Mesenchymal stem cell (in vitro differentiated cells and primary cell): ENCODE measurements around the gene SLC11A2.

Experiments
- DNase-seq: peaks from one replicate; pipeline ENCODE4 v3.0.0-alpha.2; 2013
- H2AFZ ChIP-seq: one replicate; pipeline ENCODE4 v1.6.1; 2013; ENCODE audit warnings: low read depth, mild to moderate bottlenecking, control low read depth, inconsistent platforms, low read length, moderate library complexity
- H2AK5ac ChIP-seq: 2 replicates; pipeline ENCODE4 v1.6.1; 2013; ENCODE audit warnings: low read length, moderate library complexity, mild to moderate bottlenecking, inconsistent platforms; ENCODE audit not compliant: severe bottlenecking
- H2BK120ac ChIP-seq: one replicate; pipeline ENCODE4 v1.6.1; 2013; ENCODE audit warnings: low read depth, mild to moderate bottlenecking, inconsistent platforms, low read length, moderate library complexity
- H2BK12ac ChIP-seq, 2 experiments: one replicate each; pipeline ENCODE4 v1.6.1; 2013; ENCODE audit warnings: inconsistent platforms in 2 of 2, low read length in 2 of 2, mild to moderate bottlenecking in 2 of 2, moderate library complexity in 2 of 2, control low read depth in 1 of 2
- H2BK15ac ChIP-seq: one replicate; pipeline ENCODE4 v1.6.1; 2013; ENCODE audit warnings: mild to moderate bottlenecking, low read depth, inconsistent platforms; ENCODE audit not compliant: poor library complexity, severe bottlenecking
- H2BK5ac ChIP-seq: 2 replicates; pipeline ENCODE4 v1.6.1; 2013; ENCODE audit warnings: low read depth, mild to moderate bottlenecking, low read length, control low read depth, inconsistent platforms; ENCODE audit not compliant: poor library complexity, severe bottlenecking
- H3K14ac ChIP-seq, 2 experiments: one replicate each; pipeline ENCODE4 v1.6.1; 2013; ENCODE audit warnings: inconsistent platforms in 2 of 2, low read length in 2 of 2, control low read depth in 1 of 2, mild to moderate bottlenecking in 1 of 2, moderate library complexity in 1 of 2
- H3K18ac ChIP-seq, 2 experiments: one replicate each; pipeline ENCODE4 v1.6.1; 2013; ENCODE audit warnings: inconsistent platforms in 2 of 2, low read length in 2 of 2, control low read depth in 1 of 2, low read depth in 1 of 2, mild to moderate bottlenecking in 1 of 2
- H3K23ac ChIP-seq, 2 experiments: one replicate each; pipeline ENCODE4 v1.6.1; 2013; ENCODE audit warnings: inconsistent platforms in 2 of 2, low read length in 2 of 2, mild to moderate bottlenecking in 2 of 2, moderate library complexity in 2 of 2, control low read depth in 1 of 2
- H3K27ac ChIP-seq: 2 replicates; pipeline ENCODE4 v1.5.1; 2013; ENCODE audit warnings: mild to moderate bottlenecking, moderate library complexity, low read length, control low read depth, inconsistent platforms; ENCODE audit not compliant: poor library complexity, severe bottlenecking
- H3K27me3 ChIP-seq, 2 experiments: 2 replicates each; pipeline versions ENCODE4 v1.6.1 to v1.7.0; 2013; ENCODE audit warnings: low read length in 2 of 2, mild to moderate bottlenecking in 2 of 2, moderate library complexity in 2 of 2, control low read depth in 1 of 2, inconsistent platforms in 1 of 2; ENCODE audit not compliant: control insufficient read depth in 1 of 2, insufficient read depth in 1 of 2
- H3K36me3 ChIP-seq, 2 experiments: 2 replicates each; pipeline versions ENCODE4 v1.6.1 to v1.7.0; 2013; ENCODE audit warnings: low read length in 2 of 2, control low read depth in 1 of 2, inconsistent platforms in 1 of 2, low read depth in 1 of 2, mild to moderate bottlenecking in 1 of 2; ENCODE audit not compliant: insufficient read depth in 2 of 2, control insufficient read depth in 1 of 2
- H3K4ac ChIP-seq, 2 experiments: one replicate each; pipeline ENCODE4 v1.6.1; 2013; ENCODE audit warnings: inconsistent platforms in 2 of 2, low read length in 2 of 2, mild to moderate bottlenecking in 2 of 2, moderate library complexity in 2 of 2, control low read depth in 1 of 2, low read depth in 1 of 2
- H3K4me1 ChIP-seq: 2 replicates; pipeline ENCODE4 v1.6.1; 2013; ENCODE audit warnings: low read depth, low read length, control low read depth; ENCODE audit not compliant: control insufficient read depth, insufficient read depth
- H3K4me2 ChIP-seq: 2 replicates; pipeline ENCODE4 v1.6.1; 2013; ENCODE audit warnings: low read length, mild to moderate bottlenecking, inconsistent platforms; ENCODE audit not compliant: poor library complexity, severe bottlenecking
- H3K4me3 ChIP-seq, 2 experiments: 2 replicates each; pipeline versions ENCODE4 v1.5.1 to v1.7.0; 2013; ENCODE audit warnings: low read length in 2 of 2, mild to moderate bottlenecking in 2 of 2, control low read depth in 1 of 2, low read depth in 1 of 2; ENCODE audit not compliant: insufficient read depth in 1 of 2
- H3K79me1 ChIP-seq: replicated peaks from 2 replicates; pipeline ENCODE4 v1.6.1; 2013; ENCODE audit warnings: mild to moderate bottlenecking, control low read depth, low read length, inconsistent platforms; ENCODE audit not compliant: poor library complexity, severe bottlenecking
- H3K9ac ChIP-seq: 2 replicates; pipeline ENCODE4 v1.7.0; 2013; ENCODE audit warnings: mild to moderate bottlenecking, low read length, moderate library complexity
- H3K9me3 ChIP-seq: 2 replicates; pipeline ENCODE4 v1.7.0; 2013; ENCODE audit warnings: mild to moderate bottlenecking, low read length; ENCODE audit not compliant: control insufficient read depth
- H4K8ac ChIP-seq: one replicate; pipeline ENCODE4 v1.6.1; 2013; ENCODE audit warnings: inconsistent platforms, mild to moderate bottlenecking, low read length, moderate library complexity
- H4K91ac ChIP-seq: one replicate; pipeline ENCODE4 v1.6.1; 2013; ENCODE audit warnings: mild to moderate bottlenecking, low read length, inconsistent platforms
- WGBS: methylation state at CpG from one replicate; pipeline ENCODE4 v1.1.7; 2013; ENCODE audit warnings: mixed read lengths; 5-methylcytosine and 5-hydroxymethylcytosine counted together

Gene SLC11A2

DNA sequence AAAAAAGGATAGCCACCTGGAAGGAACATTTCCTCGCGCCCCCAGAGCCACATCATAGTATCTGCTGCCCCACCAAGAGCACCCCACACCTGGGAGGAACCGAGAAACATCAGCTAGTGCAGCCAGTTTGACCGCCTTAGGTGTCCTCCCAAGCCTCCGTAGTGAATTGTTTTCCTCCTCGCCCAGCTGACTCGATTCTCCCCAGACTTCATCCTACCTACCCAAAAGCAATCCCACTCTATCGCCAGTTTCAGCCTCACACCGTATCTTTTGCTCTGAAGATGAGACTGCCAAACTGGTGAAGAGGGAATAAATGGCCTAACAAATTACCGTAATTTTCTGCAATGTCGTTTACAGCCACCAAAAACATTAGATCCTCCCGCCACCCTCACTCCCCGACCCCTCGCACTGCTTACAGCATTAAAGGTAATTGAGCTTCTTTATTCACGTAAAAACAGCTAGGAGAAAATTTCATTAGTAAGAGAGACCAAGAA, 1.2 kb upstream of the SLC11A2 start:
- H2BK15ac ChIP-seq: no peak overlapping the region
- no peak overlapping the region for H2BK12ac ChIP-seq
- 92% methylated on average over 14 of the region's 15 CpGs for WGBS

DNA sequence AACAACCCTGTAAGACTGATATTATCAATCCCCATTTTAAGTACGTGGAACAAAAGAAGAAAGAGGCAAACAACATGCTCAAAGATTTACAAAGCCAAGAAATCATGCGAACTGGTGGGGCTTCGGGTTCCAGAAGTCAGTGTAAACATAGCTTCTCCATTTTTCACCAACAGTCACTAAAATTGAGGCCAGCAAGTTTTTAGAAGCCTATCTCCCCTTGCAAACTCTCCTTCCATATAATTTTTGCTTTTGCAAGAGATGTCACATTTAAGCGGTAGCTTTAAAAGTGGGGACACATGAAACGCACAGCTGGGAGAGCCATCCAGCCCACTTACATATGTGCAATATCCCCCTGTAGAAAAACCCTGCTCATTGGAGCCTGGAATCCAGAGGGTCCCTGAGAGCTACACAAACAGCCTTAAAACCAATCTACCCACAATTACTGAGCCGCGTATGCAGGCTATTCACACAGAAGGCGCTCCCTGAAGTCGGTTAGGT, 797 bp downstream of the SLC11A2 start:
- H3K79me1 ChIP-seq: peaks cover 4% of the 10 kb centered on the region
- H3K4ac ChIP-seq: peak overlapping the region; percentile 24 to 70
- H3K9ac ChIP-seq: peak overlapping the region; percentile 96
- no peak for DNase-seq
- H3K4me3 ChIP-seq: peak overlapping the region; percentile 88 to 91
- H4K8ac ChIP-seq: peak overlapping the region; percentile 94
- WGBS: 17% methylated on average over 9 of the region's 9 CpGs
- no peak overlapping the region for H2BK12ac ChIP-seq
- H3K4me1 ChIP-seq: peaks cover 12% of the 10 kb centered on the region
- H3K27ac ChIP-seq: peak overlapping the region; percentile 74
- no peaks in the 10 kb centered on the region for H3K36me3 ChIP-seq
- H3K23ac ChIP-seq: no peak overlapping the region
- H3K9me3 ChIP-seq: no peaks in the 10 kb centered on the region
- H3K4me2 ChIP-seq: peak overlapping the region; percentile 90
- peak overlapping the region; percentile 92 to 97 for H3K18ac ChIP-seq
- peaks cover 4 to 7% of the 10 kb centered on the region in 2 experiments for H3K27me3 ChIP-seq
- H3K14ac ChIP-seq: no peak overlapping the region
- peak overlapping the region; percentile 88 for H4K91ac ChIP-seq
- no peak overlapping the region for H2AK5ac ChIP-seq
- H2AFZ ChIP-seq: peak overlapping the region; percentile 92
- peak overlapping the region; percentile 19 for H2BK5ac ChIP-seq
- peak overlapping the region; percentile 42 for H2BK120ac ChIP-seq
- H2BK15ac ChIP-seq: peak overlapping the region; percentile 93

More for the DNA sequence above, 1.2 kb upstream of the SLC11A2 start:
- Histone ChIP-seq H3K9me3 (no peaks in the 10 kb centered on the region), H2BK5ac (no peak overlapping the region), H3K4ac (no peak overlapping the region), H3K23ac (no peak overlapping the region), H3K18ac (no peak overlapping the region), H3K14ac (no peak overlapping the region), H3K9ac (no peak overlapping the region), H3K79me1 (peaks cover 1% of the 10 kb centered on the region), H3K4me3 (no peak overlapping the region), H2AFZ (no peak overlapping the region), H2BK120ac (no peak overlapping the region), H3K4me1 (peaks cover 11% of the 10 kb centered on the region), H3K4me2 (no peak overlapping the region), H4K91ac (peak overlapping the region; percentile 73), H2AK5ac (no peak overlapping the region), H4K8ac (peak overlapping the region; percentile 47), H3K27ac (no peak overlapping the region), H3K27me3 (peaks cover 4 to 7% of the 10 kb centered on the region in 2 experiments), H3K36me3 (no peaks in the 10 kb centered on the region)
- DNase-seq: no peak

DNA sequence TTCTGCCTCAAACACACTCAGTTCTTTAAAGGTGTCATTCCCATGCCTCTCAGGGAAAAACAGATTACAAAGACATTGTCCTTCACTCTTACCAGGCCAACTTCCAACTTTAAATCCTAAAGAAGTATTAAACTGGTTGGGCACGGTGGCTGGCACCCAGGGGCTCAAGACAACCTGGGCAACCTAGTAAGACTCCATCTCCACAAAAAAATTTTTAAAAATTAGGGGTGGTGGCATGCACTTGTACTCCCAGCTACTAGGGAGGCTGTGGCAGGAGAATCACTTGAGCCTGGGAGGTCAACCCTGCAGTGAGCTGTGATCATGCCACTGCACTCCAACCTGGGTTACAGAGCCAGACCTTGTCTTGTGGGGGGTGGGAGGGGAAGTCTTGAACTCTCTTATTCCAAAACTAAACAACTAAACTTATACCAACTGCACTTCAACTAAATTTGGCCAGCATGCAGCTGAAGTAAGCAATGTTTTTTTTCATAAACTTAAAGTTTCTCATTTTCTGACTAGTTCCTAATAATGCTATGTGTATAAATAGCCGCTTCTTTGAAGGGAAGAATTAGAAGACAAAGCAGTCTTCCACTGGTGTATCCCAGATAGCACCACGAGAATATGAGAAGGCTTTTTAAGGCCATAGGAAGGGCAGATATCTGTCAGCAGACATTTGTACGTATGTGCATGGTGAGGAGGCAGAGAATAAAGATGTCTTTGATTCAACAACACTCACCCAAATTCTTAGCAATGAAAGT, 2.4 kb downstream of the SLC11A2 start:
- peak overlapping the region; percentile 48 for H3K4me2 ChIP-seq
- peak overlapping the region in 1 of 2 experiments; percentile 64 for H3K4ac ChIP-seq
- H3K4me1 ChIP-seq: peaks cover 12% of the 10 kb centered on the region
- H3K18ac ChIP-seq: peak overlapping the region in 1 of 2 experiments; percentile 37
- H2BK12ac ChIP-seq: no peak overlapping the region
- no peak overlapping the region for H2BK120ac ChIP-seq
- H3K14ac ChIP-seq: no peak overlapping the region
- no peak for DNase-seq
- H2BK15ac ChIP-seq: no peak overlapping the region
- no peak overlapping the region for H2BK5ac ChIP-seq
- no peak overlapping the region for H4K91ac ChIP-seq
- peaks cover 4% of the 10 kb centered on the region for H3K79me1 ChIP-seq
- H3K36me3 ChIP-seq: no peaks in the 10 kb centered on the region
- no peak overlapping the region for H2AFZ ChIP-seq
- no peaks in the 10 kb centered on the region for H3K9me3 ChIP-seq
- H3K9ac ChIP-seq: peak overlapping the region; percentile 96
- H3K27me3 ChIP-seq: no peaks in the 10 kb centered on the region
- peak overlapping the region in 1 of 2 experiments; percentile 88 for H3K4me3 ChIP-seq
- peak overlapping the region; percentile 74 for H3K27ac ChIP-seq
- WGBS: 94% methylated on average over 4 of the region's 4 CpGs
- H3K23ac ChIP-seq: no peak overlapping the region
- peak overlapping the region; percentile 77 for H4K8ac ChIP-seq
- peak overlapping the region; percentile 51 for H2AK5ac ChIP-seq

DNA sequence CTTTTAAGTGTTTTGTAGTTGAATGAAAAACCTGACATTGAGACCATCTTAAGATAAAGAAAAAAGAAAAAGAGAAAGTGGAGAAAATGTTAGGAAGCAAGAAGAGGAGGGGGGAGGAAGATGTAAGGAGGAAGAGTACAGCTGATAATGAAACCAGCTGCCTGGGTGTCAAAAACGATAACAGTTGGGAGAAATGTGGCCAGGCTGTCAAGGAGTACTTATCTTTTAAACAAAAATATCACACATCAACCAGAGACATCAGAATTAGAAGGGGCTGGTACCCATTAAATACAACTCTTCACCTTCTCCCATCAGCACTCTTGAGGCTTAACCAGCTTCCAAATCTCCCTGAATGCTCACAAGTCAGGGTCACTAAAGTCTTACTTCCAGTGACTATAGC, 4.5 kb downstream of the SLC11A2 start:
- no peak overlapping the region for H3K4me3 ChIP-seq
- H3K18ac ChIP-seq: no peak overlapping the region
- no peaks in the 10 kb centered on the region for H3K27me3 ChIP-seq
- 56% methylated on average over 1 of the region's 1 CpG for WGBS
- H2AFZ ChIP-seq: no peak overlapping the region
- no peaks in the 10 kb centered on the region for H3K36me3 ChIP-seq
- no peak overlapping the region for H2BK120ac ChIP-seq
- H3K9ac ChIP-seq: no peak overlapping the region
- peak overlapping the region; percentile 86 for H2AK5ac ChIP-seq
- H2BK15ac ChIP-seq: no peak overlapping the region
- no peak overlapping the region for H4K91ac ChIP-seq
- H3K23ac ChIP-seq: no peak overlapping the region
- H3K27ac ChIP-seq: no peak overlapping the region
- no peak overlapping the region for H2BK12ac ChIP-seq
- H3K4ac ChIP-seq: no peak overlapping the region
- no peaks in the 10 kb centered on the region for H3K9me3 ChIP-seq
- no peak overlapping the region for H3K4me2 ChIP-seq
- DNase-seq: no peak
- peaks cover 11% of the 10 kb centered on the region for H3K4me1 ChIP-seq
- peaks cover 5% of the 10 kb centered on the region for H3K79me1 ChIP-seq
- H4K8ac ChIP-seq: no peak overlapping the region
- H3K14ac ChIP-seq: no peak overlapping the region
- no peak overlapping the region for H2BK5ac ChIP-seq
